Naive thymus-derived CD4-positive, alpha-beta T cell (primary cell): ENCODE measurements around the gene ACTBL2. TPM values are rescaled to one million over a fixed set of nuclear protein-coding genes. Genes with fewer than 3 reads are reported as not detected.

Source experiments
- ATAC-seq: fragments of 150-1000 bp; cut with Tn5 transposase; 2 replicates; pipeline ENCODE4 v1.10.0; 2021; ENCODE audit warnings: mild to moderate bottlenecking, moderate library complexity
- CTCF ChIA-PET: fragments of 350-600 bp; sonication (Branson Sonifier 250); formaldehyde crosslinking; loops from one replicate; lab custom pipeline; 2021; ENCODE audit warnings: antibody characterized with exemption; lab: Charles Lee
- POLR2A ChIA-PET: fragments of 350-600 bp; sonication (Branson Sonifier 250); formaldehyde crosslinking; loops from one replicate; lab custom pipeline; 2021; ENCODE audit warnings: antibody characterized with exemption, inconsistent platforms; lab: Charles Lee
- DNase-seq, 9 donors: peaks; one replicate each; pipeline versions ENCODE4 v3.0.0 to v3.0.0-alpha.2; 2020 to 2022; ENCODE audit warnings: mixed read lengths in 1 of 9
- H3K27ac ChIP-seq: one replicate; pipeline ENCODE4 v1.7.0; 2013; ENCODE audit warnings: mild to moderate bottlenecking, low read depth, low read length, moderate library complexity
- H3K27me3 ChIP-seq, 2 donors: one replicate each; pipeline ENCODE4 v1.7.0; 2013; ENCODE audit warnings: low read length in 2 of 2, mild to moderate bottlenecking in 2 of 2, moderate library complexity in 2 of 2; ENCODE audit not compliant: control insufficient read depth in 2 of 2, insufficient read depth in 2 of 2
- H3K36me3 ChIP-seq, 3 experiments: 1 replicate in 2 of 3; 2 replicates in 1 of 3; pipeline ENCODE4 v1.7.0; 2013; ENCODE audit warnings: low read length in 3 of 3, mild to moderate bottlenecking in 3 of 3, moderate library complexity in 1 of 3; ENCODE audit not compliant: insufficient read depth in 3 of 3, control insufficient read depth in 2 of 3
- H3K4me1 ChIP-seq, 2 donors: one replicate each; pipeline ENCODE4 v1.7.0; 2013; ENCODE audit warnings: low read length in 2 of 2, mild to moderate bottlenecking in 2 of 2, moderate library complexity in 1 of 2; ENCODE audit not compliant: control insufficient read depth in 2 of 2, insufficient read depth in 2 of 2
- H3K4me3 ChIP-seq: 2 replicates; pipeline ENCODE4 v1.7.0; 2013; ENCODE audit warnings: mild to moderate bottlenecking, low read length
- H3K9me3 ChIP-seq, 3 experiments: 1 replicate in 2 of 3; 2 replicates in 1 of 3; pipeline ENCODE4 v1.7.0; 2013; ENCODE audit warnings: low read length in 3 of 3; ENCODE audit not compliant: control insufficient read depth in 2 of 3
- H3K27ac Mint-ChIP-seq, 9 donors: one replicate each; pipeline ENCODE4 v1.8.0; 2020 to 2022; ENCODE audit warnings: mixed read lengths in 9 of 9, mild to moderate bottlenecking in 8 of 9, moderate library complexity in 5 of 9, inconsistent platforms in 2 of 9
- H3K27me3 Mint-ChIP-seq, 5 donors: one replicate each; pipeline ENCODE4 v1.8.0; 2021 to 2022; ENCODE audit warnings: mixed read lengths in 5 of 5, mild to moderate bottlenecking in 1 of 5
- H3K36me3 Mint-ChIP-seq, 5 donors: one replicate each; pipeline ENCODE4 v1.8.0; 2020 to 2022; ENCODE audit warnings: mixed read lengths in 5 of 5, mild to moderate bottlenecking in 3 of 5, inconsistent platforms in 1 of 5
- H3K4me1 Mint-ChIP-seq, 7 donors: one replicate each; pipeline ENCODE4 v1.8.0; 2020 to 2022; ENCODE audit warnings: mixed read lengths in 7 of 7, mild to moderate bottlenecking in 3 of 7, inconsistent platforms in 1 of 7
- H3K4me3 Mint-ChIP-seq, 10 donors: one replicate each; pipeline ENCODE4 v1.8.0; 2020 to 2022; ENCODE audit warnings: mild to moderate bottlenecking in 10 of 10, mixed read lengths in 10 of 10, moderate library complexity in 6 of 10, inconsistent platforms in 2 of 10
- H3K9me3 Mint-ChIP-seq, 11 donors: one replicate each; pipeline ENCODE4 v1.8.0; 2020 to 2022; ENCODE audit warnings: mixed read lengths in 11 of 11, mild to moderate bottlenecking in 4 of 11, inconsistent platforms in 1 of 11, moderate library complexity in 1 of 11
- intact Hi-C, 2 donors: fragments of 100-400 bp; cut with micrococcal nuclease; formaldehyde crosslinking; loops; one replicate each; pipeline ENCODE4 v1.15.1; 2023
- polyA plus RNA-seq, 2 donors: library from polyadenylated mRNA; unstranded; fragments of 300-500 nt; fragmentation: Illumina TruSeq; gene quantifications; one replicate each; pipeline ENCODE4 v1.2.3, GENCODE V29; 2021
- total RNA-seq, 6 experiments: library from RNA in 5 of 6; stranded (reverse) in 5 of 6; gene quantifications; 1 replicate in 5 of 6; 2 replicates in 1 of 6; pipeline ENCODE4 v1.2.3 and lab custom pipeline; 2021 to 2026

The ACTBL2 gene
- total and polyA plus RNA-seq, 7 experiments from 2014 or later, result not detected

GRCh38 chr5:57446966-57447365 is 35.6 kb downstream of the ACTBL2 start:
- no peak for DNase-seq
- H3K4me1 ChIP-seq, result peaks cover 0 to 15% of the 10 kb centered on the region in 2 donors
- ChIA-PET CTCF (interaction anchor here (0.9 kb wide), 1 partner anchor 22 kb away, joined by 3 read pairs; no protein-coding TSS in a partner anchor), POLR2A (interaction anchor here (1.3 kb wide), 1 partner anchor 9 kb away, joined by 3 read pairs; no protein-coding TSS in a partner anchor)
- no peaks in the 10 kb centered on the region for H3K27me3 ChIP-seq
- ATAC-seq, result no peak
- Mint-ChIP-seq H3K4me3 (no peak overlapping the region), H3K27ac (peak overlapping the region in 2 of 9 donors; percentile 32 to 39), H3K36me3 (peaks cover 0 to 4% (median 0%) of the 10 kb centered on the region in 5 donors), H3K9me3 (peaks cover 0 to 4% (median 0%) of the 10 kb centered on the region in 11 donors), H3K27me3 (peaks cover 0 to 9% (median 0%) of the 10 kb centered on the region in 5 donors), H3K4me1 (peaks cover 0 to 36% (median 18%) of the 10 kb centered on the region in 7 donors)
- H3K4me3 ChIP-seq, result no peak overlapping the region
- intact Hi-C loops, result no loop called here
- H3K36me3 ChIP-seq, result no peaks in the 10 kb centered on the region
- H3K27ac ChIP-seq, result no peak overlapping the region
- H3K9me3 ChIP-seq, result no peaks in the 10 kb centered on the region

- DNase-seq (no peak), ATAC-seq (no peak)
- POLR2A ChIA-PET, result interaction anchor here (0.5 kb wide), 1 partner anchor 1840 kb away, joined by 4 read pairs; no protein-coding TSS in a partner anchor
- peaks cover 0 to 12% (median 0%) of the 10 kb centered on the region in 5 donors for H3K27me3 Mint-ChIP-seq
- CTCF ChIA-PET, result no interaction called here
- no peak overlapping the region for H3K27ac Mint-ChIP-seq
- no peak overlapping the region for H3K4me3 ChIP-seq
- H3K36me3 ChIP-seq, result no peaks in the 10 kb centered on the region
- H3K4me3 Mint-ChIP-seq, result no peak overlapping the region
- H3K27me3 ChIP-seq, result no peaks in the 10 kb centered on the region
- H3K36me3 Mint-ChIP-seq, result peaks cover 0 to 4% (median 0%) of the 10 kb centered on the region in 5 donors
- intact Hi-C loops, result no loop called here
- H3K27ac ChIP-seq, result no peak overlapping the region
- H3K9me3 ChIP-seq, result no peaks in the 10 kb centered on the region
- H3K9me3 Mint-ChIP-seq, result peaks cover 0 to 4% (median 0%) of the 10 kb centered on the region in 11 donors
- peaks cover 0 to 2% of the 10 kb centered on the region in 2 donors for H3K4me1 ChIP-seq
- peaks cover 0 to 23% (median 6%) of the 10 kb centered on the region in 7 donors for H3K4me1 Mint-ChIP-seq
These were observed 36.9 kb downstream of the ACTBL2 start for GRCh38 chr5:57445705-57446037.

- no peaks in the 10 kb centered on the region for H3K9me3 ChIP-seq
- H3K4me3 ChIP-seq, result no peak overlapping the region
- POLR2A ChIA-PET, result interaction anchor here (0.5 kb wide), 1 partner anchor 1840 kb away, joined by 4 read pairs; no protein-coding TSS in a partner anchor
- Mint-ChIP-seq H3K9me3 (peaks cover 0 to 4% (median 0%) of the 10 kb centered on the region in 11 donors), H3K4me1 (peaks cover 0 to 18% (median 1%) of the 10 kb centered on the region in 7 donors), H3K4me3 (no peak overlapping the region), H3K36me3 (peaks cover 0 to 4% (median 0%) of the 10 kb centered on the region in 5 donors), H3K27ac (no peak overlapping the region), H3K27me3 (peaks cover 0 to 12% (median 0%) of the 10 kb centered on the region in 5 donors)
- intact Hi-C loops, result no loop called here
- CTCF ChIA-PET, result interaction anchor here (1.1 kb wide), 1 partner anchor 111 kb away, joined by 3 read pairs; no protein-coding TSS in a partner anchor
- no peak for ATAC-seq
- no peaks in the 10 kb centered on the region for H3K4me1 ChIP-seq
- no peak for DNase-seq
- H3K27ac ChIP-seq, result no peak overlapping the region
- no peaks in the 10 kb centered on the region for H3K36me3 ChIP-seq
- H3K27me3 ChIP-seq, result no peaks in the 10 kb centered on the region
These were observed 37.5 kb downstream of the ACTBL2 start for GRCh38 chr5:57445006-57445704.

DNA sequence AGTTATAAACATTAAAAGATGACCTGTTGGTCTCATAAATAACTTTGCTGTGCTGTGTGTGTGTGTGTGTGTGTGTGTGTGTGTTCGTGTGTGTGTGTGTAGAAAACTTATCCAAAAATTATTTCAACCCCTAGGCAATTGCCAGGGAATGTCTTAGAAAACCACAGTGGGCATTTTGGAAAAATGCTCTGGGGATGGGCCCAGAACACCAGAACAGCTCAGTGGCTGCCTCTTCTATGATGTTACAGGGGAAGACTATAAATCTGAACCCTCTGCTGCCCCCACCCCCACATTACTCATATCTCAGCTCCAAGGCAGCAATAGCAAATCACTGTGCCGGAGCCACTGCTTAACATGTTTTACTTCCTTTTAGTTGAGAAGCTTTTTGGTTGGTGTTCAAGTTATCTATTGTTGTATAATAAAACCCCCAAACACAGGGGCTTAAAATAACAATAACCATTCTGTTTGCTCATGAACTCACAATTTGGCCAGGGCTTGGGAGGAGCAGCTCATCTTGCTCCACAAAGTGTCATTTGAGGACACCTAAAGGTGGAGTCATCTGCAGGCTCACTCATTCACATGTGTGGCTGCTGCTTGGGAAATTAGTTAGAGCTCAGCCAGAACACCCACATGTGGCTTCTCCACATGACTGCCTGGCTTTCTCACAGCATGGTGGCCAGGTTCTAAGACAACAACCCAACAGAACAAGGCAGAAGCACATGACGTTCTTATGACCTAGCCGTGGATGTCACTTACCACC is 40.4 kb downstream of the ACTBL2 start:
- H3K27ac Mint-ChIP-seq, result no peak overlapping the region
- H3K9me3 Mint-ChIP-seq, result peaks cover 0 to 3% (median 0%) of the 10 kb centered on the region in 11 donors
- ATAC-seq (no peak), DNase-seq (no peak)
- ChIA-PET POLR2A (no interaction called here), CTCF (no interaction called here)
- peaks cover 0 to 12% (median 0%) of the 10 kb centered on the region in 5 donors for H3K27me3 Mint-ChIP-seq
- Histone ChIP-seq H3K36me3 (no peaks in the 10 kb centered on the region), H3K9me3 (no peaks in the 10 kb centered on the region), H3K27ac (no peak overlapping the region), H3K4me3 (no peak overlapping the region), H3K4me1 (no peaks in the 10 kb centered on the region), H3K27me3 (no peaks in the 10 kb centered on the region)
- intact Hi-C loops, result no loop called here
- no peak overlapping the region for H3K4me3 Mint-ChIP-seq
- H3K4me1 Mint-ChIP-seq, result peaks cover 0 to 14% (median 0%) of the 10 kb centered on the region in 7 donors
- H3K36me3 Mint-ChIP-seq, result peaks cover 0 to 4% (median 0%) of the 10 kb centered on the region in 5 donors

DNA sequence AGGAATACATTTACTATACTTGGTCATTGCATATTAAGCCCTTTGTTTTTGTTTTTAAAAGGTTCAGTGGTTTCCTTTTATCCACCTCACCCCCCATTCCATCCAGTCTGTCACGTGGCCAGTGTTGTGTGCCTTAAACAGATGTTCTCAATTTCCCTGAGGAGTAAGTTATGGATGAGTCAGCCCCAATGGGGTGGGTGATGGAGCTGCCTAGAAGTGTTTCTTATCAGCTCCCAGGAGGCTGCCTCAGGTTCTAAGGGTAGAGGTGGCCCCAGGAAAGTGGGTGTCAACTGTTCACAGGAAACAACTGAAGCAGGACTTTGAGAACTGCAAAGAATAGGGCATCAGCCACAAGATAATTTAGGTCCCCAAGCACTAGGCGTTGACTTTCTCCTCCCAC is 41.1 kb downstream of the ACTBL2 start:
- no peak overlapping the region for H3K27ac ChIP-seq
- no peak overlapping the region for H3K4me3 ChIP-seq
- Mint-ChIP-seq H3K9me3 (no peaks in the 10 kb centered on the region), H3K27me3 (peaks cover 0 to 12% (median 0%) of the 10 kb centered on the region in 5 donors), H3K4me3 (no peak overlapping the region), H3K4me1 (peaks cover 0 to 14% (median 0%) of the 10 kb centered on the region in 7 donors), H3K27ac (no peak overlapping the region), H3K36me3 (peaks cover 0 to 4% (median 0%) of the 10 kb centered on the region in 5 donors)
- ChIA-PET CTCF (no interaction called here), POLR2A (no interaction called here)
- no peaks in the 10 kb centered on the region for H3K36me3 ChIP-seq
- ATAC-seq, result no peak
- DNase-seq, result no peak
- intact Hi-C loops, result no loop called here
- no peaks in the 10 kb centered on the region for H3K27me3 ChIP-seq
- no peaks in the 10 kb centered on the region for H3K4me1 ChIP-seq
- H3K9me3 ChIP-seq, result no peaks in the 10 kb centered on the region

GRCh38 chr5:57439601-57440000 is 43.0 kb downstream of the ACTBL2 start:
- ATAC-seq (no peak), DNase-seq (no peak)
- Histone ChIP-seq H3K36me3 (no peaks in the 10 kb centered on the region), H3K27me3 (no peaks in the 10 kb centered on the region), H3K9me3 (no peaks in the 10 kb centered on the region), H3K4me3 (no peak overlapping the region), H3K4me1 (no peaks in the 10 kb centered on the region), H3K27ac (no peak overlapping the region)
- intact Hi-C loops, result no loop called here
- POLR2A ChIA-PET, result no interaction called here
- H3K36me3 Mint-ChIP-seq, result no peaks in the 10 kb centered on the region
- no peak overlapping the region for H3K4me3 Mint-ChIP-seq
- peaks cover 0 to 8% (median 0%) of the 10 kb centered on the region in 5 donors for H3K27me3 Mint-ChIP-seq
- CTCF ChIA-PET, result no interaction called here
- H3K4me1 Mint-ChIP-seq, result peaks cover 0 to 14% (median 0%) of the 10 kb centered on the region in 7 donors
- no peak overlapping the region for H3K27ac Mint-ChIP-seq
- H3K9me3 Mint-ChIP-seq, result no peaks in the 10 kb centered on the region
